GM20000 (cell line): ENCODE measurements around the gene CCP110.

Source experiments
- DNase-seq: peaks from one replicate; pipeline ENCODE4 v3.0.0; 2012; ENCODE audit warnings: low spot score
- CTCF ChIP-seq: IDR thresholded peaks from 2 replicates; pipeline ENCODE4 v1.5.1; 2012; ENCODE audit warnings: mild to moderate bottlenecking, control low read depth; ENCODE audit errors: extremely low read depth, missing control alignments

The CCP110 gene

GRCh38 chr16:19563377-19563776, 39.6 kb downstream of the CCP110 start:
- DNase-seq, result no peak
- no peak for TF ChIP-seq CTCF

- TF ChIP-seq CTCF, result no peak
- no peak for DNase-seq
These were observed 42.6 kb downstream of the CCP110 start for GRCh38 chr16:19566362-19566761.

GRCh38 chr16:19567560-19567959, 43.8 kb downstream of the CCP110 start:
- no peak for DNase-seq
- no peak for TF ChIP-seq CTCF

GRCh38 chr16:19573997-19574396, 50.3 kb downstream of the CCP110 start:
- no peak for TF ChIP-seq CTCF
- no peak for DNase-seq

GRCh38 chr16:19574615-19575014, 50.9 kb downstream of the CCP110 start:
- no peak for TF ChIP-seq CTCF
- no peak for DNase-seq

- no peak for TF ChIP-seq CTCF
- DNase-seq, result no peak
These were observed 54.7 kb downstream of the CCP110 start for GRCh38 chr16:19578378-19578971.

GRCh38 chr16:19582050-19582831, 58.5 kb downstream of the CCP110 start:
- no peak for TF ChIP-seq CTCF
- DNase-seq, result no peak
